HEK293 (cell line): Measurements from ENCODE around the gene CLECL1.
"Not testable (repeated sequence)": the region's sequence is repeated elsewhere in the genome, so short reads cannot be mapped to it uniquely, and the experiment has no call there.

Experiments
- CTCF ChIA-PET: fragments of 350-600 bp; formaldehyde crosslinking; extraction: SDS; loops from one replicate; lab custom pipeline; 2021; ENCODE audit warnings: antibody characterized with exemption; lab: Yijun Ruan, JAX
- POLR2A ChIA-PET: fragments of 300-600 bp; formaldehyde crosslinking; extraction: SDS; loops from one replicate; lab custom pipeline; 2020; ENCODE audit warnings: antibody characterized with exemption, inconsistent platforms; lab: Yijun Ruan, JAX
- H3K27ac ChIP-seq: fragments of 200-500 bp; sonication (Bioruptor generic); 2 replicates; pipeline ENCODE4 v1.5.1; 2014; ENCODE audit warnings: low read depth, low read length, control low read depth, inconsistent platforms; ENCODE audit errors: extremely low read depth
- H3K36me3 ChIP-seq, 2 experiments: fragments of 200-500 bp in 1 of 2; sonication (Bioruptor generic) in 1 of 2; 1 replicate in 1 of 2; 2 replicates in 1 of 2; pipeline ENCODE4 v1.5.1; 2014 to 2017; ENCODE audit warnings: inconsistent platforms in 2 of 2, low read length in 2 of 2; ENCODE audit not compliant: control insufficient read depth in 2 of 2, insufficient read depth in 1 of 2
- H3K4me1 ChIP-seq: fragments of 200-500 bp; sonication (Bioruptor generic); 2 replicates; pipeline ENCODE4 v1.5.1; 2014; ENCODE audit warnings: mild to moderate bottlenecking, low read length, inconsistent platforms; ENCODE audit not compliant: control insufficient read depth, insufficient read depth
- H3K4me3 ChIP-seq: 2 replicates; pipeline ENCODE4 v1.5.1; 2011; ENCODE audit warnings: low read depth, mild to moderate bottlenecking, control low read depth, low read length, moderate library complexity
- H3K9me3 ChIP-seq: fragments of 200-500 bp; sonication (Bioruptor generic); 2 replicates; pipeline ENCODE4 v1.5.1; 2014; ENCODE audit warnings: low read depth, low read length, inconsistent platforms; ENCODE audit not compliant: control insufficient read depth, insufficient read depth
- BCL11A ChIP-seq: fragments of 450-650 bp; formaldehyde crosslinking; IDR thresholded peaks from 2 replicates; pipeline ENCODE4 v1.5.1; 2016; ENCODE audit warnings: low read depth, missing biosample characterization, missing genetic modification characterization
- GLI2 ChIP-seq: fragments of 450-650 bp; formaldehyde crosslinking; IDR thresholded peaks from 2 replicates; pipeline ENCODE4; 2017; ENCODE audit warnings: missing biosample characterization, missing genetic modification characterization, low read depth, borderline replicate concordance
- GLI4 ChIP-seq: fragments of 450-650 bp; formaldehyde crosslinking; IDR thresholded peaks from 2 replicates; pipeline ENCODE4 v1.5.1; 2016; ENCODE audit warnings: missing biosample characterization, missing genetic modification characterization
- KLF10 ChIP-seq: fragments of 450-650 bp; IDR thresholded peaks from 2 replicates; pipeline ENCODE4 v1.5.1; 2018; ENCODE audit warnings: missing biosample characterization, mild to moderate bottlenecking, missing genetic modification characterization
- KLF9 ChIP-seq: fragments of 450-650 bp; formaldehyde crosslinking; IDR thresholded peaks from 2 replicates; pipeline ENCODE4 v1.5.1; 2016; ENCODE audit warnings: missing biosample characterization, missing genetic modification characterization, low read depth
- MEIS1 ChIP-seq: sonication (generic); formaldehyde crosslinking; IDR thresholded peaks from 2 replicates; pipeline ENCODE4 v1.8.1; 2022; ENCODE audit warnings: missing genetic modification reagents, mild to moderate bottlenecking, borderline replicate concordance
- SP3 ChIP-seq: fragments of 450-650 bp; formaldehyde crosslinking; IDR thresholded peaks from 2 replicates; pipeline ENCODE4 v1.5.1; 2016; ENCODE audit warnings: missing biosample characterization, missing genetic modification characterization
- YY1 ChIP-seq: fragments of 450-650 bp; formaldehyde crosslinking; IDR thresholded peaks from 2 replicates; pipeline ENCODE4 v1.5.1; 2018; ENCODE audit warnings: missing biosample characterization, missing genetic modification characterization
- ZBTB21 ChIP-seq: fragments of 450-650 bp; formaldehyde crosslinking; IDR thresholded peaks from 2 replicates; pipeline ENCODE4 v1.5.1; 2017; ENCODE audit warnings: missing biosample characterization, missing genetic modification characterization
- ZNF132 ChIP-seq: fragments of 450-650 bp; formaldehyde crosslinking; IDR thresholded peaks from 2 replicates; pipeline ENCODE4 v1.5.1; 2017; ENCODE audit warnings: missing biosample characterization, missing genetic modification characterization, borderline replicate concordance
- ZNF133 ChIP-seq: fragments of 450-650 bp; formaldehyde crosslinking; IDR thresholded peaks from 2 replicates; pipeline ENCODE4 v1.5.1; 2016; ENCODE audit warnings: missing biosample characterization, missing genetic modification characterization
- ZNF138 ChIP-seq: fragments of 450-650 bp; formaldehyde crosslinking; IDR thresholded peaks from 2 replicates; pipeline ENCODE4 v1.5.1; 2016; ENCODE audit warnings: missing biosample characterization, missing genetic modification characterization, borderline replicate concordance
- ZNF449 ChIP-seq: fragments of 450-650 bp; formaldehyde crosslinking; IDR thresholded peaks from 2 replicates; pipeline ENCODE4 v1.5.1; 2017; ENCODE audit warnings: missing biosample characterization, mild to moderate bottlenecking, missing genetic modification characterization, moderate library complexity
- ZNF501 ChIP-seq: fragments of 450-650 bp; formaldehyde crosslinking; IDR thresholded peaks from 2 replicates; pipeline ENCODE4 v1.5.1; 2016; ENCODE audit warnings: missing biosample characterization, missing genetic modification characterization
- ZNF510 ChIP-seq: fragments of 450-650 bp; formaldehyde crosslinking; IDR thresholded peaks from 2 replicates; pipeline ENCODE4 v1.5.1; 2018; ENCODE audit warnings: mild to moderate bottlenecking, missing genetic modification characterization, missing biosample characterization; ENCODE audit not compliant: insufficient replicate concordance
- ZNF658 ChIP-seq: fragments of 450-650 bp; formaldehyde crosslinking; IDR thresholded peaks from 2 replicates; pipeline ENCODE4; 2016; ENCODE audit warnings: missing biosample characterization, missing genetic modification characterization
- ZNF692 ChIP-seq: fragments of 450-650 bp; formaldehyde crosslinking; IDR thresholded peaks from 2 replicates; pipeline ENCODE4 v1.5.1; 2016; ENCODE audit warnings: missing biosample characterization, missing genetic modification characterization
- ZSCAN30 ChIP-seq: fragments of 450-650 bp; IDR thresholded peaks from 2 replicates; pipeline ENCODE4 v1.5.1; 2018; ENCODE audit warnings: missing biosample characterization, mild to moderate bottlenecking, missing genetic modification characterization, moderate library complexity
- TF ChIP-seq, protein P1 (sequence below): fragments of 450-650 bp; formaldehyde crosslinking; IDR thresholded peaks from 2 replicates; pipeline ENCODE4 v1.5.1; 2016; ENCODE audit warnings: missing biosample characterization, missing genetic modification characterization
- TF ChIP-seq, protein P2 (sequence below): fragments of 450-650 bp; formaldehyde crosslinking; IDR thresholded peaks from 2 replicates; pipeline ENCODE4 v1.5.1; 2017; ENCODE audit warnings: missing biosample characterization, missing genetic modification characterization

Gene CLECL1

GRCh38 chr12:9718968-9719367, 13.9 kb downstream of the CLECL1 start (continued):
- TF ChIP-seq KLF9 (tag by site-specific recombination) (no peak), KLF10 (no peak), ZNF692 (tag by site-specific recombination) (no peak), ZNF132 (tag by site-specific recombination) (no peak), MEIS1 (no peak), ZNF510 (tag by site-specific recombination) (no peak), ZNF449 (tag by site-specific recombination) (no peak)

GRCh38 chr12:9717070-9717925, 15.6 kb downstream of the CLECL1 start:
- Histone ChIP-seq H3K9me3 (no peaks in the 10 kb centered on the region), H3K27ac (no peak overlapping the region), H3K36me3 (no peaks in the 10 kb centered on the region), H3K4me3 (no peak overlapping the region), H3K4me1 (no peaks in the 10 kb centered on the region)
- ChIA-PET POLR2A (no interaction called here), CTCF (interaction anchor here (1.1 to 3.0 kb wide), 3 partner anchors 9 to 83 kb away, joined by 3 to 11 read pairs (median 7); no protein-coding TSS in a partner anchor)
- TF ChIP-seq ZNF138 (tag by site-specific recombination) (no peak), SP3 (tag by site-specific recombination) (no peak), ZBTB21 (tag by site-specific recombination) (no peak), ZNF501 (tag by site-specific recombination) (no peak)
- TF ChIP-seq, protein P1, sequence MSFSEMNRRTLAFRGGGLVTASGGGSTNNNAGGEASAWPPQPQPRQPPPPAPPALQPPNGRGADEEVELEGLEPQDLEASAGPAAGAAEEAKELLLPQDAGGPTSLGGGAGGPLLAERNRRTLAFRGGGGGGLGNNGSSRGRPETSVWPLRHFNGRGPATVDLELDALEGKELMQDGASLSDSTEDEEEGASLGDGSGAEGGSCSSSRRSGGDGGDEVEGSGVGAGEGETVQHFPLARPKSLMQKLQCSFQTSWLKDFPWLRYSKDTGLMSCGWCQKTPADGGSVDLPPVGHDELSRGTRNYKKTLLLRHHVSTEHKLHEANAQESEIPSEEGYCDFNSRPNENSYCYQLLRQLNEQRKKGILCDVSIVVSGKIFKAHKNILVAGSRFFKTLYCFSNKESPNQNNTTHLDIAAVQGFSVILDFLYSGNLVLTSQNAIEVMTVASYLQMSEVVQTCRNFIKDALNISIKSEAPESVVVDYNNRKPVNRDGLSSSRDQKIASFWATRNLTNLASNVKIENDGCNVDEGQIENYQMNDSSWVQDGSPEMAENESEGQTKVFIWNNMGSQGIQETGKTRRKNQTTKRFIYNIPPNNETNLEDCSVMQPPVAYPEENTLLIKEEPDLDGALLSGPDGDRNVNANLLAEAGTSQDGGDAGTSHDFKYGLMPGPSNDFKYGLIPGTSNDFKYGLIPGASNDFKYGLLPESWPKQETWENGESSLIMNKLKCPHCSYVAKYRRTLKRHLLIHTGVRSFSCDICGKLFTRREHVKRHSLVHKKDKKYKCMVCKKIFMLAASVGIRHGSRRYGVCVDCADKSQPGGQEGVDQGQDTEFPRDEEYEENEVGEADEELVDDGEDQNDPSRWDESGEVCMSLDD (tag by site-specific recombination), result no peak

DNA sequence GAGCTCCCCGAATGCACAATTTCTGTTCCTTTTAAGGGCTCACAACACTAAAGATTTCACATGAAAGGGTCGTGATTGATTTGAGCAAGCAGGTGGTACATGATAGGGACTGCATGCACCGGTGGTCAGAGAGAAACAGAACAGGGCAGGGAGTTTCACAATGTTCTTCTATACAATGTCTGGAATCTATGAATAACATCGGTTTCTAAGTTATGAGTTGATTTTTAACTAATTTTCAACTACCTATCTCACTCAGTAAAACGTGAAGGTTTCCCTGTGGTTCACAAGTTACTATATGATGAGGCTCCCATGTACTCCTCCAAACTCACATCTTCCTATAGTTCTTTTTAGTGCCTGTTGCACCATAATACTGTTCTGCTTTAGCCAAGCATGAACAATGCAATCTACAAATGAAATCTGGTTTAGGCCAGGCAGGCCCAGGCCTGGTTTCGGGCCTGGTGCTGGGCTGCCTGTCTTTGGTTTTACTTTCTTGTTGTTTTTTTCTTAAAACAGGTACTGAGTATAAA, 19.8 kb downstream of the CLECL1 start:
- H3K4me1 ChIP-seq, H3K4me3 ChIP-seq, H3K36me3 ChIP-seq, H3K9me3 ChIP-seq, POLR2A ChIA-PET, H3K27ac ChIP-seq: not testable (repeated sequence)
- CTCF ChIA-PET, result interaction anchor here (7.2 kb wide), 1 partner anchor 78 kb away, joined by 87 read pairs; no protein-coding TSS in a partner anchor

DNA sequence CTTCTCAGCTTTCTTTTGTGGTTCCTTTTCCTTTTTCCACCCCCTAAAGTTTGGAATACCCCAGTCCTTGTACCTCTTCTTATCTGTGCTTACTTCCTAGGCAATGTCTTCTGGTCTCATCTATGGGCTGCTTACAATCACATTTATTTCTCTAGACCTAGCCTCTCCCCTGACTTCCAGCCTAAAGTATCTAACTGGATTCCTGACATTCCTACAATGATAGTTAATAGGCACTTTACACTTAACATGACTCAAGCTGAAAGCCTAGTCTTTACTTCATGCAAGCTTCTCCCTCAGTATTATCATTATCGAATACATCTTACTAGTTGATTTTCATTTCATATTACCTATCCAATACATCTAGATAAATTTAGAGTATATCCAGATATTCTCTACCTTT, 21.2 kb downstream of the CLECL1 start:
- Histone ChIP-seq H3K9me3 (no peaks in the 10 kb centered on the region), H3K4me3 (no peak overlapping the region), H3K27ac (no peak overlapping the region), H3K36me3 (no peaks in the 10 kb centered on the region), H3K4me1 (no peaks in the 10 kb centered on the region)
- ChIA-PET CTCF (interaction anchor here (0.6 to 7.2 kb wide), 6 partner anchors 24 to 252 kb away, joined by 3 to 87 read pairs (median 3); no protein-coding TSS in a partner anchor), POLR2A (no interaction called here)
- TF ChIP-seq GLI4 (tag by site-specific recombination) (no peak), GLI2 (tag by site-specific recombination) (no peak), YY1 (tag by site-specific recombination) (no peak), ZNF658 (no peak), BCL11A (tag by site-specific recombination) (no peak), ZSCAN30 (no peak), ZNF133 (tag by site-specific recombination) (no peak)
- TF ChIP-seq, protein P2, sequence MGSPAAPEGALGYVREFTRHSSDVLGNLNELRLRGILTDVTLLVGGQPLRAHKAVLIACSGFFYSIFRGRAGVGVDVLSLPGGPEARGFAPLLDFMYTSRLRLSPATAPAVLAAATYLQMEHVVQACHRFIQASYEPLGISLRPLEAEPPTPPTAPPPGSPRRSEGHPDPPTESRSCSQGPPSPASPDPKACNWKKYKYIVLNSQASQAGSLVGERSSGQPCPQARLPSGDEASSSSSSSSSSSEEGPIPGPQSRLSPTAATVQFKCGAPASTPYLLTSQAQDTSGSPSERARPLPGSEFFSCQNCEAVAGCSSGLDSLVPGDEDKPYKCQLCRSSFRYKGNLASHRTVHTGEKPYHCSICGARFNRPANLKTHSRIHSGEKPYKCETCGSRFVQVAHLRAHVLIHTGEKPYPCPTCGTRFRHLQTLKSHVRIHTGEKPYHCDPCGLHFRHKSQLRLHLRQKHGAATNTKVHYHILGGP (tag by site-specific recombination), result no peak
